C4-2B (cell line): Measurements from ENCODE around the gene SLC31A1.

Source experiments
- H3K27ac ChIP-seq: fragments of 450-650 bp; 2 replicates; pipeline ENCODE4 v1.5.1; 2017
- ZFX ChIP-seq: fragments of 450-650 bp; IDR thresholded peaks from 2 replicates; pipeline ENCODE4 v1.6.1; 2017
- TF ChIP-seq, protein P1 (sequence below): fragments of 450-650 bp; conservative IDR thresholded peaks from 2 replicates; pipeline ENCODE4 v1.5.1; 2017; ENCODE audit warnings: mild to moderate bottlenecking

Gene SLC31A1

GRCh38 chr9:113221003-113221799 is at the start of gene SLC31A1, which contains the start of gene FKBP15:
Gene SLC31A1 (plus strand): TSS chr9:113221544. CDS start chr9:113256149, 34,605 bp downstream.
Gene FKBP15 (minus strand): TSS chr9:113221277. CDS start chr9:113221243, 34 bp downstream.
- TF ChIP-seq ZFX, result 0 out of 2 replicates have a peak, but pooled peaks have one; percentile 16
- TF ChIP-seq, protein P1, sequence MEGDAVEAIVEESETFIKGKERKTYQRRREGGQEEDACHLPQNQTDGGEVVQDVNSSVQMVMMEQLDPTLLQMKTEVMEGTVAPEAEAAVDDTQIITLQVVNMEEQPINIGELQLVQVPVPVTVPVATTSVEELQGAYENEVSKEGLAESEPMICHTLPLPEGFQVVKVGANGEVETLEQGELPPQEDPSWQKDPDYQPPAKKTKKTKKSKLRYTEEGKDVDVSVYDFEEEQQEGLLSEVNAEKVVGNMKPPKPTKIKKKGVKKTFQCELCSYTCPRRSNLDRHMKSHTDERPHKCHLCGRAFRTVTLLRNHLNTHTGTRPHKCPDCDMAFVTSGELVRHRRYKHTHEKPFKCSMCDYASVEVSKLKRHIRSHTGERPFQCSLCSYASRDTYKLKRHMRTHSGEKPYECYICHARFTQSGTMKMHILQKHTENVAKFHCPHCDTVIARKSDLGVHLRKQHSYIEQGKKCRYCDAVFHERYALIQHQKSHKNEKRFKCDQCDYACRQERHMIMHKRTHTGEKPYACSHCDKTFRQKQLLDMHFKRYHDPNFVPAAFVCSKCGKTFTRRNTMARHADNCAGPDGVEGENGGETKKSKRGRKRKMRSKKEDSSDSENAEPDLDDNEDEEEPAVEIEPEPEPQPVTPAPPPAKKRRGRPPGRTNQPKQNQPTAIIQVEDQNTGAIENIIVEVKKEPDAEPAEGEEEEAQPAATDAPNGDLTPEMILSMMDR, result no peak
- H3K27ac ChIP-seq, result peak within 1 kb of the TSS; percentile 79

DNA sequence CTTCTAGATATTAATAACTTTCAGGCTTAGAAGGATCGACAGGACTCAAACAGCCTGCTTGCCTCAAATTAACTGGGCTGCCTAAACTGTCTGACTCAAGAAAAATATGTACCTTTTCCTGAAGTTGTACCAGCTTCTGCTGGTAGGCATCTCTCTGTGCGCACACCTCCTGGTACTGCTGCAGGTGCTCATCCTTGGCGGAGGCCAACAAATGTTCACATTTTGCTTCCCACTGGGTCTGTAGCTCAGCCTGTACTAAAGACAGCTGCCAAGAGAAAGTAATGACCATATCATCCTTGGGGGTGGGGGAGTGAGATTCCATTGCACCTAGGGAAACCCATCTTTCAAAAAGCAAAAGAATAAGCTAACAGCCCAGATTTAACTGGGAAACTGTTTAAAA is 48.0 kb upstream of the SLC31A1 start:
- H3K27ac ChIP-seq, result no peak overlapping the region
- TF ChIP-seq, protein P1, result no peak
- no peak for TF ChIP-seq ZFX

GRCh38 chr9:113176803-113177202 is 44.5 kb upstream of the SLC31A1 start:
- no peak overlapping the region for H3K27ac ChIP-seq
- TF ChIP-seq, protein P1, result no peak
- TF ChIP-seq ZFX, result no peak

DNA sequence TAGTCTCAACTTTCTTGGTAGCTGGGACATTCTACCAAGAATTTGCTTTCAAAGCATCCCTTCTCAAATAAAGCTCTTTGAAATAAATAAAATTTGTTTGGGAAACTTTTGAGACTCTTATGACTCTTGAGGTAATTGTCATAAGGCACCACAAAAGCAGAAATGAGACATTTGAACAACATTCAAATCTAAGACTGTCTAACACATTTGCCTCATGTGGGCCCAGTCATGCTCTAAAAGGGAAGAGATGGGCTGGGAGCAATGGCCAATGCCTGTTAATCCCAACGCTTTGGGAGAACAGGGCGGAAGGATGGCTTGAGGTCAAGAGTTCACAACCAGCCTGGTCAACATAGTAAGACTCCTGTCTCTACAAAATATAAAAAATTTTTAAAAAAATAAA is 44.1 kb upstream of the SLC31A1 start:
- TF ChIP-seq, protein P1, result no peak
- TF ChIP-seq ZFX, result no peak
- no peak overlapping the region for H3K27ac ChIP-seq

GRCh38 chr9:113178087-113178486 is 43.3 kb upstream of the SLC31A1 start:
- no peak overlapping the region for H3K27ac ChIP-seq
- no peak for TF ChIP-seq ZFX
- TF ChIP-seq, protein P1, result no peak

DNA sequence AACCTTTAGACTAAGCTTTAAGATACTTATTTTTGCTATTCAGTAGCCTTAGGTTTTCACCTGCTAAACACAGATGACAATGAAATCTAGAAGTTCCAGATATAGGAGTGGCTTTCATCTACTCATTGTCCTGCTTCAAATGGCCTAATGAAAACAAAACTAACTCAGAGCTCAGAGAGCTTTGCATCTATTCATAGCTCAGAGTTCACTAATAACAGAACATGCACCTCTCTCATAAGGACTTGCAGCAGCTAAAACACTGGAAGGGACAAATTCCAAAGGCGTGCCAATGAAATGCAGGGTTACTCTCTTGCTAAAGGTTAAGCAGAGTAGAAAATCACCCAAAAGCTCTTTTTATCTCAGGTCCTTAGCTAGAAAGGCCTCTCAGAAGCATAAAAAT is 41.5 kb upstream of the SLC31A1 start:
- H3K27ac ChIP-seq, result no peak overlapping the region
- TF ChIP-seq, protein P1, result no peak
- TF ChIP-seq ZFX, result no peak

DNA sequence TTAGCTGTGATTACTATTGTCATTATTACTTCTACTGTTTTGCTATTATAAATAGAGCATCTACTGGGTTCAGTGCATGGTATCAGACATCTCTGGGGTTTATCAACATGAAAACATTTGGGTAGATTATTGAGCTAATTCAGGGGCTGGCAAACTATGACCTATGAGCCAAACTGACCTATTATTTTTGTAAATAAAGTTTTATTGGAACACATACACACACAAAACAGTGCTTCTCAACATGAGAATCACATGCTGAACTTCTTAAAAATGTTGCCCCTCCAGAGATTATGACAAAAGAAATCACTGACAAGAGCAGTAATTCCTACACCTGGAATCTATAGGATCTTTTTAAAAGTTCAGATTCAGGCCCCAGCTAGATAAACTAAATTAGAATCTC is 40.2 kb upstream of the SLC31A1 start:
- no peak overlapping the region for H3K27ac ChIP-seq
- no peak for TF ChIP-seq ZFX
